Stimulated activated CD4-positive, alpha-beta T cell treated with anti-CD3 and anti-CD28 coated beads, Interleukin-2, amount 100 ng/mL, for 4 hours (primary cell): Measurements from ENCODE around the gene MISP.
"Not testable (repeated sequence)": the region's sequence is repeated elsewhere in the genome, so short reads cannot be mapped to it uniquely, and the experiment has no call there.

Source experiments
- DNase-seq: peaks from one replicate; pipeline ENCODE4 v3.0.0-alpha.2; 2020; ENCODE audit warnings: low read depth

Gene MISP

GRCh38 chr19:725461-726089 lies 25.3 kb upstream of the MISP start:
- no peak for DNase-seq

GRCh38 chr19:726993-727956 lies 23.6 kb upstream of the MISP start:
- DNase-seq, result no peak

GRCh38 chr19:728011-728410 lies 22.9 kb upstream of the MISP start:
- no peak for DNase-seq

- not testable (repeated sequence) for DNase-seq
These were observed 21.3 kb upstream of the MISP start for GRCh38 chr19:729564-729963.

- DNase-seq, result no peak
These were observed 20.8 kb upstream of the MISP start for GRCh38 chr19:729965-730668.

- DNase-seq, result no peak
These were observed 19.9 kb upstream of the MISP start for GRCh38 chr19:731000-731399.

GRCh38 chr19:732148-733069 lies 18.5 kb upstream of the MISP start:
- DNase-seq, result no peak

GRCh38 chr19:734716-735115 lies 16.2 kb upstream of the MISP start:
- DNase-seq, result no peak

- DNase-seq, result no peak
These were observed 14.8 kb upstream of the MISP start for GRCh38 chr19:736125-736524.

GRCh38 chr19:737591-738093 lies 13.3 kb upstream of the MISP start:
- peak; percentile 46 for DNase-seq

GRCh38 chr19:738509-739128 lies 12.3 kb upstream of the MISP start:
- DNase-seq, result no peak

GRCh38 chr19:739998-740715 lies 10.8 kb upstream of the MISP start:
- no peak for DNase-seq

- DNase-seq, result not testable (repeated sequence)
These were observed 10.0 kb upstream of the MISP start for GRCh38 chr19:740816-741505.

GRCh38 chr19:741506-742131 lies 9.3 kb upstream of the MISP start:
- no peak for DNase-seq

- no peak for DNase-seq
These were observed 8.3 kb upstream of the MISP start for GRCh38 chr19:742540-743075.

- no peak for DNase-seq
These were observed 7.7 kb upstream of the MISP start for GRCh38 chr19:743168-743687.

- DNase-seq, result not testable (repeated sequence)
These were observed 5.8 kb upstream of the MISP start for GRCh38 chr19:745138-745537.

- no peak for DNase-seq
These were observed 4.6 kb upstream of the MISP start for GRCh38 chr19:746208-746819.
